ENCODE results near the gene SPINT4.
"Not testable (repeated sequence)": the region's sequence is repeated elsewhere in the genome, so short reads cannot be mapped to it uniquely, and the experiment has no call there.

Gene SPINT4

GRCh38 chr20:45722047-45722446 is at the start of gene SPINT4:
Gene SPINT4, plus strand, starts transcription at chr20:45722347. Its CDS starts 21 bp downstream, at chr20:45722368.
- no peak for DNase-seq

- no peak for DNase-seq
Observed at GRCh38 chr20:45672765-45673164, 49.4 kb upstream of the SPINT4 start.

- DNase-seq = no peak
Observed at GRCh38 chr20:45679650-45680049, 42.5 kb upstream of the SPINT4 start.

- no peak for DNase-seq
Observed at GRCh38 chr20:45685896-45686295, 36.3 kb upstream of the SPINT4 start.

- DNase-seq = not testable (repeated sequence)
Observed at GRCh38 chr20:45693346-45693745, 28.8 kb upstream of the SPINT4 start.

- no peak for DNase-seq
Observed at GRCh38 chr20:45695496-45695895, 26.7 kb upstream of the SPINT4 start.

- DNase-seq = no peak
Observed at GRCh38 chr20:45701104-45701503, 21.0 kb upstream of the SPINT4 start.

GRCh38 chr20:45701873-45702272 is 20.3 kb upstream of the SPINT4 start, which contains the start of gene WFDC13:
Gene WFDC13, plus strand, starts transcription at chr20:45702038. Its CDS starts 86 bp downstream, at chr20:45702124.
- no peak for DNase-seq

- DNase-seq = no peak
Observed at GRCh38 chr20:45704969-45705637, 17.0 kb upstream of the SPINT4 start, which contains the start of gene WFDC10B. Gene WFDC10B, minus strand, starts transcription at chr20:45705019. Its CDS starts 19,027 bp downstream, at chr20:45685992.

- DNase-seq = not testable (repeated sequence)
Observed at GRCh38 chr20:45716141-45716688, 5.9 kb upstream of the SPINT4 start.

- DNase-seq = no peak
Observed at GRCh38 chr20:45725134-45725533, 3.0 kb downstream of the SPINT4 start.

GRCh38 chr20:45727044-45727443 is 4.9 kb downstream of the SPINT4 start:
- DNase-seq = no peak

GRCh38 chr20:45732199-45732598 is 10.1 kb downstream of the SPINT4 start:
- DNase-seq = no peak

GRCh38 chr20:45735552-45735951 is 13.4 kb downstream of the SPINT4 start:
- no peak for DNase-seq

GRCh38 chr20:45735988-45736387 is 13.8 kb downstream of the SPINT4 start:
- no peak for DNase-seq

GRCh38 chr20:45742596-45742995 is 20.4 kb downstream of the SPINT4 start:
- DNase-seq = no peak

- no peak for DNase-seq
Observed at GRCh38 chr20:45745015-45745414, 22.9 kb downstream of the SPINT4 start.

GRCh38 chr20:45751721-45752120 is 29.6 kb downstream of the SPINT4 start:
- no peak for DNase-seq

GRCh38 chr20:45752746-45753145 is 30.6 kb downstream of the SPINT4 start:
- no peak for DNase-seq

- no peak for DNase-seq
Observed at GRCh38 chr20:45758096-45758495, 35.9 kb downstream of the SPINT4 start.

GRCh38 chr20:45759921-45760320 is 37.8 kb downstream of the SPINT4 start:
- not testable (repeated sequence) for DNase-seq

- DNase-seq = not testable (repeated sequence)
Observed at GRCh38 chr20:45761966-45762365, 39.8 kb downstream of the SPINT4 start.

- DNase-seq = not testable (repeated sequence)
Observed at GRCh38 chr20:45764618-45765282, 42.6 kb downstream of the SPINT4 start.

- no peak for DNase-seq
Observed at GRCh38 chr20:45765307-45765875, 43.2 kb downstream of the SPINT4 start.

All from NK-92 treated with Interleukin-12 subunit alpha and Interleukin-12 subunit beta, amount 100 ng/mL, for 24 hours (cell line).